ENCODE results near the gene CDC42EP5.

Gene CDC42EP5

GRCh38 chr19:54462655-54463530, 10.2 kb downstream of the CDC42EP5 start:
- Histone ChIP-seq H3K18ac (ENCODE audit: low read length) (peak overlapping the region; percentile 2), H3K79me2 (ENCODE audit: control insufficient read depth, insufficient read depth, low read length) (peaks cover 4% of the 10 kb centered on the region), H2BK15ac (replicated peaks; ENCODE audit: low read depth) (no peak overlapping the region), H3K27me3 (ENCODE audit: insufficient read depth, low read length, poor library complexity) (no peaks in the 10 kb centered on the region), H2BK5ac (ENCODE audit: low read length) (peak overlapping the region; percentile 52), H3K27ac (ENCODE audit: low read depth, low read length) (peak overlapping the region; percentile 73), H4K5ac (ENCODE audit: low read length) (no peak overlapping the region), H4K8ac (ENCODE audit: low read depth, low read length) (no peak overlapping the region), H3K79me1 (ENCODE audit: low read length) (peaks cover 14% of the 10 kb centered on the region), H3K36me3 (ENCODE audit: control insufficient read depth, insufficient read depth, low read length) (peaks cover 20% of the 10 kb centered on the region), H2AK5ac (ENCODE audit: low read length) (no peak overlapping the region), H3K4me1 (ENCODE audit: control insufficient read depth, low read depth, low read length) (peaks cover 5% of the 10 kb centered on the region), H3K23ac (ENCODE audit: low read length) (peak overlapping the region; percentile 94), H3K4me2 (ENCODE audit: low read length) (peak overlapping the region; percentile 77), H3K4ac (ENCODE audit: low read depth, low read length) (peak overlapping the region; percentile 56), H3K56ac (ENCODE audit: low read length) (peak overlapping the region; percentile 99), H3K9ac (ENCODE audit: low read length) (peak overlapping the region; percentile 95), H2BK120ac (ENCODE audit: low read depth, low read length) (no peak overlapping the region), H3K4me3 (ENCODE audit: low read length) (peak overlapping the region; percentile 9)
- WGBS (ENCODE audit: extremely low coverage, insufficient coverage, low lambda C conversion rate) = no CpG with 5 or more reads among the region's 91 CpGs
- peak; percentile 87 for DNase-seq

GRCh38 chr19:54462047-54462654, 10.9 kb downstream of the CDC42EP5 start:
- Histone ChIP-seq H3K79me2 (ENCODE audit: control insufficient read depth, insufficient read depth, low read length) (peaks cover 4% of the 10 kb centered on the region), H3K79me1 (ENCODE audit: low read length) (peaks cover 14% of the 10 kb centered on the region), H3K36me3 (ENCODE audit: control insufficient read depth, insufficient read depth, low read length) (peaks cover 24% of the 10 kb centered on the region), H2BK120ac (ENCODE audit: low read depth, low read length) (no peak overlapping the region), H3K23ac (ENCODE audit: low read length) (peak overlapping the region; percentile 45), H3K4me1 (ENCODE audit: control insufficient read depth, low read depth, low read length) (peaks cover 5% of the 10 kb centered on the region), H2BK5ac (ENCODE audit: low read length) (no peak overlapping the region), H3K9ac (ENCODE audit: low read length) (peak overlapping the region; percentile 95), H3K4me2 (ENCODE audit: low read length) (peak overlapping the region; percentile 77), H4K5ac (ENCODE audit: low read length) (no peak overlapping the region), H3K27ac (ENCODE audit: low read depth, low read length) (peak overlapping the region; percentile 73), H3K4ac (ENCODE audit: low read depth, low read length) (no peak overlapping the region), H2AK5ac (ENCODE audit: low read length) (no peak overlapping the region), H3K4me3 (ENCODE audit: low read length) (no peak overlapping the region), H2BK15ac (replicated peaks; ENCODE audit: low read depth) (no peak overlapping the region), H3K56ac (ENCODE audit: low read length) (peak overlapping the region; percentile 99), H3K27me3 (ENCODE audit: insufficient read depth, low read length, poor library complexity) (no peaks in the 10 kb centered on the region), H3K18ac (ENCODE audit: low read length) (no peak overlapping the region), H4K8ac (ENCODE audit: low read depth, low read length) (no peak overlapping the region)
- DNase-seq = no peak
- WGBS (ENCODE audit: extremely low coverage, insufficient coverage, low lambda C conversion rate) = no CpG with 5 or more reads among the region's 15 CpGs

- Histone ChIP-seq H3K27ac (ENCODE audit: low read depth, low read length) (no peak overlapping the region), H4K5ac (ENCODE audit: low read length) (no peak overlapping the region), H3K4me1 (ENCODE audit: control insufficient read depth, low read depth, low read length) (peaks cover 5% of the 10 kb centered on the region), H3K4ac (ENCODE audit: low read depth, low read length) (no peak overlapping the region), H3K36me3 (ENCODE audit: control insufficient read depth, insufficient read depth, low read length) (peaks cover 27% of the 10 kb centered on the region), H3K9ac (ENCODE audit: low read length) (peak overlapping the region; percentile 95), H2BK5ac (ENCODE audit: low read length) (no peak overlapping the region), H3K4me3 (ENCODE audit: low read length) (no peak overlapping the region), H3K56ac (ENCODE audit: low read length) (no peak overlapping the region), H3K27me3 (ENCODE audit: insufficient read depth, low read length, poor library complexity) (no peaks in the 10 kb centered on the region), H3K4me2 (ENCODE audit: low read length) (no peak overlapping the region), H4K8ac (ENCODE audit: low read depth, low read length) (no peak overlapping the region), H3K23ac (ENCODE audit: low read length) (no peak overlapping the region), H3K18ac (ENCODE audit: low read length) (no peak overlapping the region), H3K79me1 (ENCODE audit: low read length) (peaks cover 14% of the 10 kb centered on the region), H3K79me2 (ENCODE audit: control insufficient read depth, insufficient read depth, low read length) (peaks cover 4% of the 10 kb centered on the region), H2BK15ac (replicated peaks; ENCODE audit: low read depth) (no peak overlapping the region), H2AK5ac (ENCODE audit: low read length) (no peak overlapping the region), H2BK120ac (ENCODE audit: low read depth, low read length) (no peak overlapping the region)
- DNase-seq = no peak
- WGBS (ENCODE audit: extremely low coverage, insufficient coverage, low lambda C conversion rate) = no CpG with 5 or more reads among the region's 3 CpGs
Measured at GRCh38 chr19:54461613-54462012, 11.5 kb downstream of the CDC42EP5 start.

GRCh38 chr19:54461210-54461609, 11.9 kb downstream of the CDC42EP5 start:
- no CpG with 5 or more reads among the region's 27 CpGs for WGBS (ENCODE audit: extremely low coverage, insufficient coverage, low lambda C conversion rate)
- Histone ChIP-seq H3K79me1 (ENCODE audit: low read length) (peaks cover 14% of the 10 kb centered on the region), H3K23ac (ENCODE audit: low read length) (no peak overlapping the region), H3K9ac (ENCODE audit: low read length) (no peak overlapping the region), H2BK120ac (ENCODE audit: low read depth, low read length) (no peak overlapping the region), H3K4me1 (ENCODE audit: control insufficient read depth, low read depth, low read length) (peaks cover 5% of the 10 kb centered on the region), H3K4me3 (ENCODE audit: low read length) (no peak overlapping the region), H2BK5ac (ENCODE audit: low read length) (no peak overlapping the region), H4K5ac (ENCODE audit: low read length) (no peak overlapping the region), H3K56ac (ENCODE audit: low read length) (no peak overlapping the region), H4K8ac (ENCODE audit: low read depth, low read length) (no peak overlapping the region), H3K79me2 (ENCODE audit: control insufficient read depth, insufficient read depth, low read length) (peaks cover 4% of the 10 kb centered on the region), H3K27ac (ENCODE audit: low read depth, low read length) (no peak overlapping the region), H2AK5ac (ENCODE audit: low read length) (no peak overlapping the region), H3K18ac (ENCODE audit: low read length) (no peak overlapping the region), H3K36me3 (ENCODE audit: control insufficient read depth, insufficient read depth, low read length) (peaks cover 29% of the 10 kb centered on the region), H2BK15ac (replicated peaks; ENCODE audit: low read depth) (no peak overlapping the region), H3K4me2 (ENCODE audit: low read length) (no peak overlapping the region), H3K27me3 (ENCODE audit: insufficient read depth, low read length, poor library complexity) (no peaks in the 10 kb centered on the region), H3K4ac (ENCODE audit: low read depth, low read length) (no peak overlapping the region)
- DNase-seq = no peak

- no peak overlapping the region for H3K18ac ChIP-seq (ENCODE audit: low read length)
- no peak overlapping the region for H3K4me2 ChIP-seq (ENCODE audit: low read length)
- H4K8ac ChIP-seq (ENCODE audit: low read depth, low read length) = no peak overlapping the region
- H3K27me3 ChIP-seq (ENCODE audit: insufficient read depth, low read length, poor library complexity) = no peaks in the 10 kb centered on the region
- H2BK120ac ChIP-seq (ENCODE audit: low read depth, low read length) = no peak overlapping the region
- H3K9ac ChIP-seq (ENCODE audit: low read length) = no peak overlapping the region
- H4K5ac ChIP-seq (ENCODE audit: low read length) = no peak overlapping the region
- no peak overlapping the region for H2BK15ac ChIP-seq (replicated peaks; ENCODE audit: low read depth)
- WGBS (ENCODE audit: extremely low coverage, insufficient coverage, low lambda C conversion rate) = no CpG with 5 or more reads among the region's 39 CpGs
- H3K36me3 ChIP-seq (ENCODE audit: control insufficient read depth, insufficient read depth, low read length) = peaks cover 29% of the 10 kb centered on the region
- no peak overlapping the region for H2BK5ac ChIP-seq (ENCODE audit: low read length)
- no peak overlapping the region for H3K23ac ChIP-seq (ENCODE audit: low read length)
- H3K4me3 ChIP-seq (ENCODE audit: low read length) = no peak overlapping the region
- no peak overlapping the region for H3K4ac ChIP-seq (ENCODE audit: low read depth, low read length)
- H3K27ac ChIP-seq (ENCODE audit: low read depth, low read length) = no peak overlapping the region
- peaks cover 4% of the 10 kb centered on the region for H3K79me2 ChIP-seq (ENCODE audit: control insufficient read depth, insufficient read depth, low read length)
- H3K79me1 ChIP-seq (ENCODE audit: low read length) = peaks cover 14% of the 10 kb centered on the region
- H3K56ac ChIP-seq (ENCODE audit: low read length) = no peak overlapping the region
- no peak overlapping the region for H2AK5ac ChIP-seq (ENCODE audit: low read length)
- peaks cover 5% of the 10 kb centered on the region for H3K4me1 ChIP-seq (ENCODE audit: control insufficient read depth, low read depth, low read length)
- DNase-seq = no peak
Measured at GRCh38 chr19:54460230-54461005, 12.7 kb downstream of the CDC42EP5 start.
